ENCODE measurements around the gene GNG12. TPM values are rescaled to one million over a fixed set of nuclear protein-coding genes. Genes with fewer than 3 reads are reported as not detected.

The GNG12 gene
- total RNA-seq, 2 donors from 2014 or later, result 116 to 137 TPM

- TF ChIP-seq, protein P1, sequence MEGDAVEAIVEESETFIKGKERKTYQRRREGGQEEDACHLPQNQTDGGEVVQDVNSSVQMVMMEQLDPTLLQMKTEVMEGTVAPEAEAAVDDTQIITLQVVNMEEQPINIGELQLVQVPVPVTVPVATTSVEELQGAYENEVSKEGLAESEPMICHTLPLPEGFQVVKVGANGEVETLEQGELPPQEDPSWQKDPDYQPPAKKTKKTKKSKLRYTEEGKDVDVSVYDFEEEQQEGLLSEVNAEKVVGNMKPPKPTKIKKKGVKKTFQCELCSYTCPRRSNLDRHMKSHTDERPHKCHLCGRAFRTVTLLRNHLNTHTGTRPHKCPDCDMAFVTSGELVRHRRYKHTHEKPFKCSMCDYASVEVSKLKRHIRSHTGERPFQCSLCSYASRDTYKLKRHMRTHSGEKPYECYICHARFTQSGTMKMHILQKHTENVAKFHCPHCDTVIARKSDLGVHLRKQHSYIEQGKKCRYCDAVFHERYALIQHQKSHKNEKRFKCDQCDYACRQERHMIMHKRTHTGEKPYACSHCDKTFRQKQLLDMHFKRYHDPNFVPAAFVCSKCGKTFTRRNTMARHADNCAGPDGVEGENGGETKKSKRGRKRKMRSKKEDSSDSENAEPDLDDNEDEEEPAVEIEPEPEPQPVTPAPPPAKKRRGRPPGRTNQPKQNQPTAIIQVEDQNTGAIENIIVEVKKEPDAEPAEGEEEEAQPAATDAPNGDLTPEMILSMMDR (IDR thresholded peaks at IDR 0.05), result no peak
- Histone ChIP-seq H3K9me3 (no peaks in the 10 kb centered on the region), H3K27me3 (replicated peaks; ENCODE audit: insufficient read depth) (no peaks in the 10 kb centered on the region), H3K27ac (no peak overlapping the region), H3K4me1 (ENCODE audit: control insufficient read depth in 1 of 2, low read depth in 2 of 2) (peaks cover 0 to 5% of the 10 kb centered on the region in 2 donors), H3K36me3 (no peaks in the 10 kb centered on the region), H3K4me3 (no peak overlapping the region)
- no peak for DNase-seq (ENCODE audit: low spot score)
- ATAC-seq (ENCODE audit: insufficient number of reproducible peaks, low FRiP score, low read depth), result no peak
These were observed 155.3 kb downstream of the GNG12 start for GRCh38 chr1:67677930-67678329.

DNA sequence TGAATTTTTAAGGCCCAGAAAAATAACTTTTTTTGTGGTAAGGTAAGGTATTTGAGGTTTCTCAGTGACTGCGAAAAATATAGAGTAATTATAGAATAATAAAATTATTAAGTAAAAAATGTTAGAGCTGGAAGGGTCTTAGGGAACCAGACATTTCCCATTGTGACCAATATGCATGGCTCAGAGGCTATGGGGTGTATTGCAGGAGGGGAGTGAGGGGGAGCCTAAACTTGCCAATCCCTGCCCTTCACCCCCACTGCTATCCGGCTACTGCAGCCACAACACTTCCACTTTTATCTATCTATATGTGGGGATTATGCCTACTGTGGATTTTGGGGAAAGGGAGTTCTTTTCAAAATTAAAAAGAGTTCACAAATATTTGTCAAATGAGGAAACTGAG is 155.9 kb downstream of the GNG12 start:
- H3K27me3 ChIP-seq (replicated peaks; ENCODE audit: insufficient read depth), result no peaks in the 10 kb centered on the region
- H3K36me3 ChIP-seq, result no peaks in the 10 kb centered on the region
- TF ChIP-seq, protein P1 (IDR thresholded peaks at IDR 0.05), result no peak
- H3K4me3 ChIP-seq, result no peak overlapping the region
- no peak overlapping the region for H3K27ac ChIP-seq
- ATAC-seq (ENCODE audit: insufficient number of reproducible peaks, low FRiP score, low read depth) (no peak), DNase-seq (ENCODE audit: low spot score) (no peak)
- H3K4me1 ChIP-seq (ENCODE audit: control insufficient read depth in 1 of 2, low read depth in 2 of 2), result peaks cover 0 to under 1% of the 10 kb centered on the region in 2 donors
- H3K9me3 ChIP-seq, result no peaks in the 10 kb centered on the region

DNA sequence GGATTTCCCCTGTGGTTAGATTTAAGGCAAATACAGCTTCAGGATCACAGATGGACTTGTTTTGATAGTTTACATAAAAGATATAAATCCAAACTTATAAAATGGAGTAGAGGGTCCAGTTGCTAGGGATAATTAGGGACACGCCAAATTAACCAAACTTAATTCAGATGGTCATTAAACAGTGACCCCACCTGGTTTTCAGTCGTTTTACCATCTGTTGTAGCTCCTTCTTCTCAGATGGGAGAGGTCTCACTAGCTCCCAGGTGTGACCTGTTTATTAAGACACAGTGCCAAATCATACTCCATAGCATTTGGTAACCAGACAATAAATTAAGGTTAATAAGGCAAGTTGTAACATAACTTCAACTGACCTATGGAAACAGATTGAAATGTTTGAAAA is 156.3 kb downstream of the GNG12 start:
- Histone ChIP-seq H3K27ac (no peak overlapping the region), H3K4me1 (ENCODE audit: control insufficient read depth in 1 of 2, low read depth in 2 of 2) (no peaks in the 10 kb centered on the region), H3K4me3 (no peak overlapping the region), H3K36me3 (no peaks in the 10 kb centered on the region), H3K9me3 (no peaks in the 10 kb centered on the region), H3K27me3 (replicated peaks; ENCODE audit: insufficient read depth) (no peaks in the 10 kb centered on the region)
- DNase-seq (ENCODE audit: low spot score), result no peak
- no peak for ATAC-seq (ENCODE audit: insufficient number of reproducible peaks, low FRiP score, low read depth)
- TF ChIP-seq, protein P1 (IDR thresholded peaks at IDR 0.05), result no peak

DNA sequence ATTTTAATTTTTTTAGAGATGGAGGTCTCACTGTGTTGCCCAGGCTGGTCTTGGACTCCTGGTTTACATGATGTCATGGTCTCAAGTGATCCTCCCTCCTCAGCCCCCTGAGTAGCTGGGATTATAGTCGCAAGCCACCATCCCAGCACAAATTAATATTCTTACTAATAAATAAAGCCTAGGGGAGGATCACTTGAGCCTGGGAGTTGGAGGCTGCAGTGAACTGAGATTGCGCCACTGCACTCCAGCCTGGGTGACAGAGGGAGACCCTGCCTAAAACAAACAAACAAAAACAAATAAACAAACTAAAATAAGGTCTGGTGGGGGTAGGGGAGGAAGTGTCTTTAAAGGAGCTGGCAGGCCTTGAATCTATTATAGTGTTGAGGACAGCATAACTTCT is 157.0 kb downstream of the GNG12 start:
- DNase-seq (ENCODE audit: low spot score), result no peak

GRCh38 chr1:67675800-67676199 is 157.5 kb downstream of the GNG12 start:
- H3K36me3 ChIP-seq, result no peaks in the 10 kb centered on the region
- no peak overlapping the region for H3K27ac ChIP-seq
- ATAC-seq (ENCODE audit: insufficient number of reproducible peaks, low FRiP score, low read depth) (no peak), DNase-seq (ENCODE audit: low spot score) (no peak)
- H3K27me3 ChIP-seq (replicated peaks; ENCODE audit: insufficient read depth), result no peaks in the 10 kb centered on the region
- H3K4me1 ChIP-seq (ENCODE audit: control insufficient read depth in 1 of 2, low read depth in 2 of 2), result no peaks in the 10 kb centered on the region
- TF ChIP-seq, protein P1 (IDR thresholded peaks at IDR 0.05), result no peak
- no peaks in the 10 kb centered on the region for H3K9me3 ChIP-seq
- H3K4me3 ChIP-seq, result no peak overlapping the region

More for the DNA sequence above, 157.0 kb downstream of the GNG12 start:
- TF ChIP-seq, protein P1 (IDR thresholded peaks at IDR 0.05), result no peak
- Histone ChIP-seq H3K36me3 (no peaks in the 10 kb centered on the region), H3K27me3 (replicated peaks; ENCODE audit: insufficient read depth) (no peaks in the 10 kb centered on the region), H3K9me3 (no peaks in the 10 kb centered on the region), H3K4me3 (no peak overlapping the region), H3K27ac (no peak overlapping the region), H3K4me1 (ENCODE audit: control insufficient read depth in 1 of 2, low read depth in 2 of 2) (no peaks in the 10 kb centered on the region)
- ATAC-seq (ENCODE audit: insufficient number of reproducible peaks, low FRiP score, low read depth), result no peak
